Measurements from ENCODE around the gene SHC3. TPM values are rescaled to one million over a fixed set of nuclear protein-coding genes. Genes with fewer than 3 reads are reported as not detected.

Gene SHC3
- total RNA-seq, 1 donor: 0.36 TPM

- Histone ChIP-seq H3K79me2 (ENCODE audit: insufficient read depth, low read length) (no peaks in the 10 kb centered on the region), H3K27me3 (ENCODE audit: insufficient read depth, low read length) (no peaks in the 10 kb centered on the region), H3K36me3 (ENCODE audit: insufficient read depth, low read length) (no peaks in the 10 kb centered on the region), H3K27ac (ENCODE audit: low read depth, low read length) (peak overlapping the region; percentile 96), H3K4me2 (ENCODE audit: insufficient read depth, low read length) (peak overlapping the region; percentile 67), H4K20me1 (ENCODE audit: insufficient read depth, low read length) (no peaks in the 10 kb centered on the region), H3K4me3 (ENCODE audit: insufficient read depth, low read length) (peak overlapping the region; percentile 42), H2AFZ (ENCODE audit: low read length) (peak overlapping the region; percentile 33), H3K4me1 (ENCODE audit: insufficient read depth, low read length) (peaks cover 35% of the 10 kb centered on the region), H3K9me3 (ENCODE audit: low read depth, low read length) (no peaks in the 10 kb centered on the region)
- DNase-seq (ENCODE audit: insufficient read length, low spot score, missing footprints): no peak
- TF ChIP-seq, protein P1, sequence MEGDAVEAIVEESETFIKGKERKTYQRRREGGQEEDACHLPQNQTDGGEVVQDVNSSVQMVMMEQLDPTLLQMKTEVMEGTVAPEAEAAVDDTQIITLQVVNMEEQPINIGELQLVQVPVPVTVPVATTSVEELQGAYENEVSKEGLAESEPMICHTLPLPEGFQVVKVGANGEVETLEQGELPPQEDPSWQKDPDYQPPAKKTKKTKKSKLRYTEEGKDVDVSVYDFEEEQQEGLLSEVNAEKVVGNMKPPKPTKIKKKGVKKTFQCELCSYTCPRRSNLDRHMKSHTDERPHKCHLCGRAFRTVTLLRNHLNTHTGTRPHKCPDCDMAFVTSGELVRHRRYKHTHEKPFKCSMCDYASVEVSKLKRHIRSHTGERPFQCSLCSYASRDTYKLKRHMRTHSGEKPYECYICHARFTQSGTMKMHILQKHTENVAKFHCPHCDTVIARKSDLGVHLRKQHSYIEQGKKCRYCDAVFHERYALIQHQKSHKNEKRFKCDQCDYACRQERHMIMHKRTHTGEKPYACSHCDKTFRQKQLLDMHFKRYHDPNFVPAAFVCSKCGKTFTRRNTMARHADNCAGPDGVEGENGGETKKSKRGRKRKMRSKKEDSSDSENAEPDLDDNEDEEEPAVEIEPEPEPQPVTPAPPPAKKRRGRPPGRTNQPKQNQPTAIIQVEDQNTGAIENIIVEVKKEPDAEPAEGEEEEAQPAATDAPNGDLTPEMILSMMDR (IDR thresholded peaks at IDR 0.05; ENCODE audit: extremely low read depth, low read depth, low read length): no peak
Measured at GRCh38 chr9:89137542-89138462, 40.8 kb downstream of the SHC3 start.

DNA sequence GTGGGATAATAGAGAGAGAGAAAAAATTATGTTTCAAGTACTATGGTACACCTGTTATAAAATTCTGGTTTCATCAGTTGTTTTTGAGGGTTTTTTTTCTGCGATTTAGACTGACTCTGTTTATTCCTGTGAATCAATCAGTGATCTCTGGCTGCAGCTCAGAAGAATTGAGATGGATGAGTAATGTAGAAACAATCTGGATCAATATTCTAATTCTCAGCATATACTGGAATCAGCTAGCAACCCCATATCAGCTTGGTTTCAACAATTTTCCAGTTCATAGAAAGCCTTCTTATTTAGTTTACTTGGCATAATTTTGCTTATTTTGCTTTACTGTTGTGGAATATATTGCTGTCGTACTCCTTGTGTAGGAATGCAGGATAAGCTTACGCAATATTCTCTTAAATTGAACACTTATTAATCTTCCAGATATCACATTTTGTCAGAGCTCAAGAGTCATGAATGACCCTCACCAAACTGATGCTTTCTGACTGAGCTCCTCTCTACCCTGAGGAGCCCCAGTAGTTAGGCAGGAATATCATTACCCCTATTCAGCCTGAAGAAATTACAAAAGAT, 42.9 kb downstream of the SHC3 start:
- Histone ChIP-seq H4K20me1 (ENCODE audit: insufficient read depth, low read length) (no peaks in the 10 kb centered on the region), H3K4me2 (ENCODE audit: insufficient read depth, low read length) (no peak overlapping the region), H3K27ac (ENCODE audit: low read depth, low read length) (no peak overlapping the region), H3K27me3 (ENCODE audit: insufficient read depth, low read length) (no peaks in the 10 kb centered on the region), H3K79me2 (ENCODE audit: insufficient read depth, low read length) (no peaks in the 10 kb centered on the region), H3K9me3 (ENCODE audit: low read depth, low read length) (no peaks in the 10 kb centered on the region), H3K4me3 (ENCODE audit: insufficient read depth, low read length) (no peak overlapping the region), H2AFZ (ENCODE audit: low read length) (no peak overlapping the region), H3K4me1 (ENCODE audit: insufficient read depth, low read length) (peaks cover 35% of the 10 kb centered on the region), H3K36me3 (ENCODE audit: insufficient read depth, low read length) (no peaks in the 10 kb centered on the region)
- TF ChIP-seq, protein P1 (IDR thresholded peaks at IDR 0.05; ENCODE audit: extremely low read depth, low read depth, low read length): no peak
- no peak for DNase-seq (ENCODE audit: insufficient read length, low spot score, missing footprints)

GRCh38 chr9:89134709-89135108, 43.9 kb downstream of the SHC3 start:
- no peak overlapping the region for H2AFZ ChIP-seq (ENCODE audit: low read length)
- H3K79me2 ChIP-seq (ENCODE audit: insufficient read depth, low read length): no peaks in the 10 kb centered on the region
- H3K4me2 ChIP-seq (ENCODE audit: insufficient read depth, low read length): no peak overlapping the region
- no peaks in the 10 kb centered on the region for H3K9me3 ChIP-seq (ENCODE audit: low read depth, low read length)
- TF ChIP-seq, protein P1 (IDR thresholded peaks at IDR 0.05; ENCODE audit: extremely low read depth, low read depth, low read length): no peak
- no peak overlapping the region for H3K4me3 ChIP-seq (ENCODE audit: insufficient read depth, low read length)
- H3K36me3 ChIP-seq (ENCODE audit: insufficient read depth, low read length): no peaks in the 10 kb centered on the region
- no peak for DNase-seq (ENCODE audit: insufficient read length, low spot score, missing footprints)
- H3K27ac ChIP-seq (ENCODE audit: low read depth, low read length): no peak overlapping the region
- H3K4me1 ChIP-seq (ENCODE audit: insufficient read depth, low read length): peaks cover 29% of the 10 kb centered on the region
- H4K20me1 ChIP-seq (ENCODE audit: insufficient read depth, low read length): no peaks in the 10 kb centered on the region
- no peaks in the 10 kb centered on the region for H3K27me3 ChIP-seq (ENCODE audit: insufficient read depth, low read length)

- no peaks in the 10 kb centered on the region for H3K79me2 ChIP-seq (ENCODE audit: insufficient read depth, low read length)
- H3K36me3 ChIP-seq (ENCODE audit: insufficient read depth, low read length): no peaks in the 10 kb centered on the region
- no peak overlapping the region for H3K4me2 ChIP-seq (ENCODE audit: insufficient read depth, low read length)
- H3K4me3 ChIP-seq (ENCODE audit: insufficient read depth, low read length): no peak overlapping the region
- DNase-seq (ENCODE audit: insufficient read length, low spot score, missing footprints): no peak
- H3K27ac ChIP-seq (ENCODE audit: low read depth, low read length): no peak overlapping the region
- no peaks in the 10 kb centered on the region for H3K27me3 ChIP-seq (ENCODE audit: insufficient read depth, low read length)
- H2AFZ ChIP-seq (ENCODE audit: low read length): no peak overlapping the region
- no peaks in the 10 kb centered on the region for H3K9me3 ChIP-seq (ENCODE audit: low read depth, low read length)
- H4K20me1 ChIP-seq (ENCODE audit: insufficient read depth, low read length): no peaks in the 10 kb centered on the region
- no peaks in the 10 kb centered on the region for H3K4me1 ChIP-seq (ENCODE audit: insufficient read depth, low read length)
- TF ChIP-seq, protein P1 (IDR thresholded peaks at IDR 0.05; ENCODE audit: extremely low read depth, low read depth, low read length): no peak
Measured at GRCh38 chr9:89122949-89123348, 55.7 kb downstream of the SHC3 start.

Data from osteoblast (primary cell).